ENCODE measurements around the gene SLC44A3.

SLC44A3 gene

GRCh38 chr1:94799206-94799605 lies 21.0 kb upstream of the SLC44A3 start:
- no peak for DNase-seq (ENCODE audit: low read depth)
- TF ChIP-seq, protein P1, sequence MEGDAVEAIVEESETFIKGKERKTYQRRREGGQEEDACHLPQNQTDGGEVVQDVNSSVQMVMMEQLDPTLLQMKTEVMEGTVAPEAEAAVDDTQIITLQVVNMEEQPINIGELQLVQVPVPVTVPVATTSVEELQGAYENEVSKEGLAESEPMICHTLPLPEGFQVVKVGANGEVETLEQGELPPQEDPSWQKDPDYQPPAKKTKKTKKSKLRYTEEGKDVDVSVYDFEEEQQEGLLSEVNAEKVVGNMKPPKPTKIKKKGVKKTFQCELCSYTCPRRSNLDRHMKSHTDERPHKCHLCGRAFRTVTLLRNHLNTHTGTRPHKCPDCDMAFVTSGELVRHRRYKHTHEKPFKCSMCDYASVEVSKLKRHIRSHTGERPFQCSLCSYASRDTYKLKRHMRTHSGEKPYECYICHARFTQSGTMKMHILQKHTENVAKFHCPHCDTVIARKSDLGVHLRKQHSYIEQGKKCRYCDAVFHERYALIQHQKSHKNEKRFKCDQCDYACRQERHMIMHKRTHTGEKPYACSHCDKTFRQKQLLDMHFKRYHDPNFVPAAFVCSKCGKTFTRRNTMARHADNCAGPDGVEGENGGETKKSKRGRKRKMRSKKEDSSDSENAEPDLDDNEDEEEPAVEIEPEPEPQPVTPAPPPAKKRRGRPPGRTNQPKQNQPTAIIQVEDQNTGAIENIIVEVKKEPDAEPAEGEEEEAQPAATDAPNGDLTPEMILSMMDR (conservative IDR thresholded peaks at IDR 0.05; ENCODE audit: low read length) = no peak
- H3K4me3 ChIP-seq (ENCODE audit: low read length) = no peak overlapping the region

- peak; percentile 89 for DNase-seq (ENCODE audit: low read depth)
- no peak overlapping the region for H3K4me3 ChIP-seq (ENCODE audit: low read length)
- TF ChIP-seq, protein P1 (conservative IDR thresholded peaks at IDR 0.05; ENCODE audit: low read length) = peak; percentile 57
Measured at GRCh38 chr1:94801919-94802546, 18.1 kb upstream of the SLC44A3 start.

DNA sequence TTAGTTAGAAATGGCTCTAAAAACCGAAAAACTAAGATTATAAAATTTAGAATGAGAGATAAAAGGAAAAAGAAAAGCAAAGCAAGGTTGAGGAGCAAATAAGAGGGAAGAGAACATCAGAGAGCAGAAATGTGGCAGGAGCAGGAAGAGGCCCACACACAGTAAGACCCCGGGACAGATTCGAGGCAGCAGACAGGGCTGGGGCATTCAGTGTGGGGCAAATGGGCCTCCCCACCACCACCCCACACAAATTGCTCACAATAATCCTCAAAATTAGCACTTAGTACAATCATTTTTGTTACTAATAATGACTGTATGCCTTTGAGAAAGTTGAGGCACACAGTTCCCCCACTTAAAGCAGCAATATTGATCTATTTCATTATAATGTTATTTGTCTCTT lies 17.1 kb upstream of the SLC44A3 start:
- no peak for DNase-seq (ENCODE audit: low read depth)
- no peak overlapping the region for H3K4me3 ChIP-seq (ENCODE audit: low read length)
- TF ChIP-seq, protein P1 (conservative IDR thresholded peaks at IDR 0.05; ENCODE audit: low read length) = no peak

DNA sequence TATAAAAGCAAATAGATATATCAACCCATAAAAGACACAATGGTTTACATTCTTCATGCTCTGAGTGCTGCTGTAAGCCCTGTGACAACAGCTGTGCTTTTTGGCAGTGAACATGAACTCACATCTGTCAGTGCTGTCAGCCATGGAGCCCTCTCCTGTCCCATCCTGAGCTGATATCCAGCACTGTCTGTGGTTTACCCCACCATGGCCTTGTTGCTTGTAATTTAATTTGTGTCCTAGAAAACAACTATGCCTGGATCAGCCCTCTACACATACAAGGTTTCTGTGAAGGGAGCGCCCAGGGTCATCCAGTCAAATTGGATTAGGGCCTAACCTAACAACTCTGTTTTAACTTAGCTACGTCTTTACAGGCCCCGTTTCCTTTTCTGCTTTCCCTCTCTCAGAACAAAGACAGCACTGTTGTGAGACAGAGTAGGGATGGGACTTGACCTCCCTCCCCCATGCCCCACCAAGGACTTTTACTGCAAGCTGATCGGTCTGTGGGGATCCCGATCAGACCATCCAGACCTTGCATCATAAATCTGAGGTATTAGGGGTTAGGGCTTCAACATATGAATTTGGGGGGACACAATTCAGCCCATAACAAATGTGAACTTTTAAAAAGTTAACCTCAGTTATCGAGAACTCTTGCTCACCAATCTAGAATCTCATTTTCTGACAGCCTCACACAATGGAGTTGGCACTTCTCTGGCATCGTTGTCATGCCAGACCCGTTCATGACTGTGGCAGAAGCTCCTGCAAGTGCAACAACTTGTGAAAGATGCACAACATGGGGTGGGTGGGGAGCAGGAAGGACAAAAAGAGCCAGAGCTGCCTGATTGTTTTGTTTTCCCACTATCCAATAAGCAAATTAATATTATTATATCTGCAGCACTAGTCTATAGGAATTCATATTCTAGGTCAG lies 16.4 kb upstream of the SLC44A3 start:
- H3K4me3 ChIP-seq (ENCODE audit: low read length) = no peak overlapping the region
- TF ChIP-seq, protein P1 (conservative IDR thresholded peaks at IDR 0.05; ENCODE audit: low read length) = no peak
- DNase-seq (ENCODE audit: low read depth) = peak; percentile 71

DNA sequence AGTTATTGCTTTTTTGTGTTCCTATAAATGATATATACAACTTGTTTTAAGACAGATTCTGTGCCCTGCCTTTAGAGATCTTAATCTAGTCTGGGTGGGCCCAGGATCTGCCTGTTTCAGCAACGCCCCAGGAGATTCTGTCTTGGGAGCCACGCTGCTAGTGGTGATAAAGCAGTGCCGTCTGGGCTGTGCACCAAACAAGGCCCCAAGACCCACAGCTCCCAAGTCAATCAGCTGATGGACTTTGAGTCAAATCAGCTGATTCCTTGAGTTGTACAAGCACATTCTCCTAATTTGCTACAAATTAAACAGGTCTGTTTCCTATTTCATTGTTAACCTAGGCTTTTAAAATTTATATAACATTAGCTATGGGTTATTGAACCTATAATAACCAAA lies 15.7 kb upstream of the SLC44A3 start:
- DNase-seq (ENCODE audit: low read depth) = no peak
- TF ChIP-seq, protein P1 (conservative IDR thresholded peaks at IDR 0.05; ENCODE audit: low read length) = no peak
- H3K4me3 ChIP-seq (ENCODE audit: low read length) = no peak overlapping the region

GRCh38 chr1:94805912-94806311 lies 14.2 kb upstream of the SLC44A3 start:
- DNase-seq (ENCODE audit: low read depth) = peak; percentile 57
- H3K4me3 ChIP-seq (ENCODE audit: low read length) = peak overlapping the region; percentile 34
- TF ChIP-seq, protein P1 (conservative IDR thresholded peaks at IDR 0.05; ENCODE audit: low read length) = peak; percentile 97
